Gastroesophageal sphincter (tissue), 3 donors: Measurements from ENCODE around the gene SGMS1.

Experiments
- POLR2A ChIP-seq, 2 donors: fragments of 450-650 bp; IDR thresholded peaks; one replicate each; pipeline ENCODE4 v1.6.1; 2017; ENCODE audit warnings: antibody characterized with exemption in 2 of 2, mild to moderate bottlenecking in 2 of 2, moderate library complexity in 1 of 2
- POLR2AphosphoS5 ChIP-seq: sonication (generic); formaldehyde crosslinking; IDR thresholded peaks from one replicate; pipeline ENCODE4 v1.6.1; 2017; ENCODE audit warnings: antibody characterized with exemption
- TF ChIP-seq, protein P1 (sequence below), 4 experiments: fragments of 200-600 bp in 2 of 4; fragments of 450-650 bp in 2 of 4; sonication (generic) in 1 of 4; IDR thresholded peaks; one replicate each; pipeline ENCODE4 v1.5.1; 2017 to 2019; ENCODE audit warnings: antibody characterized with exemption in 4 of 4, mild to moderate bottlenecking in 2 of 4, moderate library complexity in 2 of 4

DNA sequence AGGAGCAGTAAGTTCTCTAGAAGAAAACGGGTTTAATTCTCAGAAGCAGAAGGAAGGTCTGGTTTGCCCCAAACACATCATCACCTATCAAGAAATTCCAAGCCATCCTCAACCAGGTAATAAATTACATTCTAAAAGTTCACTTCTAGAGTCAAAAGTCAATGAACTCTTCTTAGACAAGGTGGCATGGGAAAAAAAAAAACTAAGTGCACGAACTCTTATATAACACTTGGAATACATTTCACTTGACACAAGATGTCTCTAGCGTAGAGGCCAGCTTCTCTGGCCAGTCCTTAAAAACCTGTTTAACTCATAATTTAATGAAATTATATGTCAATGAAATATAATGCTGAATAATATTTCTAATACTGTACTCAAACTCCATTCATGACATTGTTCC, 200.3 kb downstream of the SGMS1 start:
- TF ChIP-seq, protein P1, sequence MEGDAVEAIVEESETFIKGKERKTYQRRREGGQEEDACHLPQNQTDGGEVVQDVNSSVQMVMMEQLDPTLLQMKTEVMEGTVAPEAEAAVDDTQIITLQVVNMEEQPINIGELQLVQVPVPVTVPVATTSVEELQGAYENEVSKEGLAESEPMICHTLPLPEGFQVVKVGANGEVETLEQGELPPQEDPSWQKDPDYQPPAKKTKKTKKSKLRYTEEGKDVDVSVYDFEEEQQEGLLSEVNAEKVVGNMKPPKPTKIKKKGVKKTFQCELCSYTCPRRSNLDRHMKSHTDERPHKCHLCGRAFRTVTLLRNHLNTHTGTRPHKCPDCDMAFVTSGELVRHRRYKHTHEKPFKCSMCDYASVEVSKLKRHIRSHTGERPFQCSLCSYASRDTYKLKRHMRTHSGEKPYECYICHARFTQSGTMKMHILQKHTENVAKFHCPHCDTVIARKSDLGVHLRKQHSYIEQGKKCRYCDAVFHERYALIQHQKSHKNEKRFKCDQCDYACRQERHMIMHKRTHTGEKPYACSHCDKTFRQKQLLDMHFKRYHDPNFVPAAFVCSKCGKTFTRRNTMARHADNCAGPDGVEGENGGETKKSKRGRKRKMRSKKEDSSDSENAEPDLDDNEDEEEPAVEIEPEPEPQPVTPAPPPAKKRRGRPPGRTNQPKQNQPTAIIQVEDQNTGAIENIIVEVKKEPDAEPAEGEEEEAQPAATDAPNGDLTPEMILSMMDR (IDR thresholded peaks at IDR 0.05), result no peak
- TF ChIP-seq POLR2AphosphoS5 (no peak), POLR2A (IDR thresholded peaks at IDR 0.05) (no peak)
